CD4-positive, alpha-beta T cell (primary cell): Measurements from ENCODE around the gene SORCS2. TPM values are rescaled to one million over a fixed set of nuclear protein-coding genes. Genes with fewer than 3 reads are reported as not detected.

Experiments used
- ATAC-seq: fragments of 200-7000 bp; cut with Tn5 transposase; one replicate; pipeline ENCODE4 v1.10.0; 2022; ENCODE audit warnings: mild to moderate bottlenecking; ENCODE audit not compliant: poor library complexity
- CTCF ChIA-PET: fragments of 350-600 bp; sonication (Branson Sonifier 250); formaldehyde crosslinking; loops from one replicate; lab custom pipeline; 2021; ENCODE audit warnings: antibody characterized with exemption, inconsistent platforms; lab: Charles Lee
- POLR2A ChIA-PET: fragments of 350-600 bp; sonication (Branson Sonifier 250); formaldehyde crosslinking; loops from one replicate; lab custom pipeline; 2021; ENCODE audit warnings: antibody characterized with exemption, inconsistent platforms; lab: Charles Lee
- DNase-seq, 14 experiments: peaks; one replicate each; pipeline ENCODE4 v3.0.0-alpha.2; 2013 to 2020; ENCODE audit warnings: mixed read lengths in 2 of 14
- H3K27ac ChIP-seq, 2 donors: one replicate each; pipeline versions ENCODE4 v1.5.1 to v1.7.0; 2013; ENCODE audit warnings: low read length in 2 of 2, low read depth in 1 of 2, mild to moderate bottlenecking in 1 of 2
- H3K27me3 ChIP-seq, 2 experiments: 1 replicate in 1 of 2; 2 replicates in 1 of 2; pipeline versions ENCODE4 v1.6.1 to v1.7.0; 2013; ENCODE audit warnings: low read length in 2 of 2, control low read depth in 1 of 2, mild to moderate bottlenecking in 1 of 2, moderate library complexity in 1 of 2; ENCODE audit not compliant: insufficient read depth in 2 of 2, control insufficient read depth in 1 of 2
- H3K36me3 ChIP-seq: one replicate; pipeline ENCODE4 v1.6.1; 2013; ENCODE audit warnings: low read length, control low read depth; ENCODE audit not compliant: insufficient read depth
- H3K4me1 ChIP-seq: one replicate; pipeline ENCODE4 v1.6.1; 2013; ENCODE audit warnings: low read length, control low read depth; ENCODE audit not compliant: insufficient read depth
- H3K4me3 ChIP-seq: one replicate; pipeline ENCODE4 v1.5.1; 2013; ENCODE audit warnings: mild to moderate bottlenecking, low read length, moderate library complexity
- H3K9me3 ChIP-seq, 2 experiments: 1 replicate in 1 of 2; 2 replicates in 1 of 2; pipeline versions ENCODE4 v1.6.1 to v1.7.0; 2013; ENCODE audit warnings: low read length in 2 of 2, mild to moderate bottlenecking in 2 of 2, control low read depth in 1 of 2, moderate library complexity in 1 of 2; ENCODE audit not compliant: control insufficient read depth in 1 of 2, insufficient read depth in 1 of 2
- H3K27ac Mint-ChIP-seq: one replicate; pipeline ENCODE4 v1.8.0; 2020; ENCODE audit warnings: mixed read lengths
- H3K27me3 Mint-ChIP-seq: one replicate; pipeline ENCODE4 v1.8.0; 2021; ENCODE audit warnings: mixed read lengths
- H3K36me3 Mint-ChIP-seq: one replicate; pipeline ENCODE4 v1.8.0; 2021; ENCODE audit warnings: low read depth, mixed read lengths
- H3K4me1 Mint-ChIP-seq: one replicate; pipeline ENCODE4 v1.8.0; 2021; ENCODE audit warnings: low read depth, mixed read lengths
- H3K4me3 Mint-ChIP-seq: one replicate; pipeline ENCODE4 v1.8.0; 2020; ENCODE audit warnings: mild to moderate bottlenecking, mixed read lengths
- H3K9me3 Mint-ChIP-seq: one replicate; pipeline ENCODE4 v1.8.0; 2020; ENCODE audit warnings: mixed read lengths
- intact Hi-C, 2 experiments: fragments of 100-400 bp; cut with DNase I in 1 of 2; cut with micrococcal nuclease in 1 of 2; formaldehyde crosslinking; loops; one replicate each; pipeline versions ENCODE4 v1.15.1 to v1.9.0; 2023 to 2025; cut with DNase I, micrococcal nuclease
- total RNA-seq, 174 experiments: library from RNA in 2 of 174; stranded (reverse) in 2 of 174; gene quantifications; one replicate each; pipeline ENCODE4 v1.2.3 and lab custom pipeline; 2021 to 2026
- TF ChIP-seq, protein P1 (sequence below): fragments of 200-600 bp; IDR thresholded peaks from one replicate; pipeline ENCODE4 v1.8.0; 2022; ENCODE audit warnings: antibody characterized with exemption, mild to moderate bottlenecking

The SORCS2 gene
- total RNA-seq, 2 experiments from 2014 or later: not detected

DNA sequence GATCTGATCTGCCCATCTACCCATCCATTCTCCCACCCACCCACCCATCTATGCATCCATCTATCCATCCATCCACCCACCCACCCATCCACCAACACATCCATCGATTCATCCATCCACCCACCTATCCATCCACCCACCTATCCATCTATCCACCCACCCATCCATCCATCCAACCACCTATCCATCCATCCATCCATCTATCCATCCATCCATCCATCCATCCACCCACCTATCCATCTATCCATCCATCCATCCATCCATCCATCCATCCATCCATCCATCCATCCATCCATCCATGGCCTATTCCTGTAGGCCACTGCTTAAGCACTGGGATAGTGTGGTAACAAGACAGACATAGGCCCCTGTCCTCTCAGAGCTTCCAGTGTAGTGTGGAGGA lies 69.8 kb downstream of the SORCS2 start:
- TF ChIP-seq, protein P1, sequence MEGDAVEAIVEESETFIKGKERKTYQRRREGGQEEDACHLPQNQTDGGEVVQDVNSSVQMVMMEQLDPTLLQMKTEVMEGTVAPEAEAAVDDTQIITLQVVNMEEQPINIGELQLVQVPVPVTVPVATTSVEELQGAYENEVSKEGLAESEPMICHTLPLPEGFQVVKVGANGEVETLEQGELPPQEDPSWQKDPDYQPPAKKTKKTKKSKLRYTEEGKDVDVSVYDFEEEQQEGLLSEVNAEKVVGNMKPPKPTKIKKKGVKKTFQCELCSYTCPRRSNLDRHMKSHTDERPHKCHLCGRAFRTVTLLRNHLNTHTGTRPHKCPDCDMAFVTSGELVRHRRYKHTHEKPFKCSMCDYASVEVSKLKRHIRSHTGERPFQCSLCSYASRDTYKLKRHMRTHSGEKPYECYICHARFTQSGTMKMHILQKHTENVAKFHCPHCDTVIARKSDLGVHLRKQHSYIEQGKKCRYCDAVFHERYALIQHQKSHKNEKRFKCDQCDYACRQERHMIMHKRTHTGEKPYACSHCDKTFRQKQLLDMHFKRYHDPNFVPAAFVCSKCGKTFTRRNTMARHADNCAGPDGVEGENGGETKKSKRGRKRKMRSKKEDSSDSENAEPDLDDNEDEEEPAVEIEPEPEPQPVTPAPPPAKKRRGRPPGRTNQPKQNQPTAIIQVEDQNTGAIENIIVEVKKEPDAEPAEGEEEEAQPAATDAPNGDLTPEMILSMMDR: no peak
- ChIA-PET CTCF (no interaction called here), POLR2A (no interaction called here)
- Mint-ChIP-seq H3K4me1 (no peaks in the 10 kb centered on the region), H3K9me3 (no peaks in the 10 kb centered on the region), H3K27me3 (no peaks in the 10 kb centered on the region), H3K27ac (no peak overlapping the region), H3K4me3 (no peak overlapping the region), H3K36me3 (no peaks in the 10 kb centered on the region)
- ATAC-seq: no peak
- H3K36me3 ChIP-seq: no peaks in the 10 kb centered on the region
- H3K27ac ChIP-seq: no peak overlapping the region
- H3K9me3 ChIP-seq: peaks cover 0 to 24% of the 10 kb centered on the region in 2 experiments
- no peak overlapping the region for H3K4me3 ChIP-seq
- DNase-seq: no peak
- no peaks in the 10 kb centered on the region for H3K4me1 ChIP-seq
- H3K27me3 ChIP-seq: peaks cover 0 to 3% of the 10 kb centered on the region in 2 experiments
- intact Hi-C loops: no loop called here

DNA sequence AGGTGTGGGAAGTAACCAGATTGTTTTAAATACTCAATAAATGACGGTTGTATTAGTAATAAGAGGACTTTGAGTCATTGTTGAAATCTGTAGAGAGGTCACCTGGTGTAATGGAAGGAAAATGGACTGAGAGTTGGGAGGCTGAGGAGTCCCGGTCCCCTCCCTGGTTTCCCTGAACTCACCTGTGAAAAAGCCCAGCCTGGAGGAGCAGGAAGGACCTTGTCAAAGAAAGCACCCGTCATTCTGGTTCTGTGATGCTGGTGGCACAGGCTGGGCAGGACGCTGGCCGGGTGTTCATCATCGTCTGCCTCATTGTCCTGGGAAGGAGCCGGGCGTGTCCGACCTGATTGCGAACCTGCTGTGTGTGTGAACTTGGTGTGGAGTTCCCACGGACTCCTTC lies 70.8 kb downstream of the SORCS2 start:
- Mint-ChIP-seq H3K27me3 (no peaks in the 10 kb centered on the region), H3K4me1 (no peaks in the 10 kb centered on the region), H3K9me3 (no peaks in the 10 kb centered on the region), H3K36me3 (no peaks in the 10 kb centered on the region), H3K27ac (no peak overlapping the region), H3K4me3 (no peak overlapping the region)
- Histone ChIP-seq H3K36me3 (no peaks in the 10 kb centered on the region), H3K27me3 (peaks cover 0 to 3% of the 10 kb centered on the region in 2 experiments), H3K4me3 (no peak overlapping the region), H3K27ac (no peak overlapping the region), H3K9me3 (peaks cover 0 to 17% of the 10 kb centered on the region in 2 experiments), H3K4me1 (no peaks in the 10 kb centered on the region)
- ATAC-seq (no peak), DNase-seq (no peak)
- POLR2A ChIA-PET: no interaction called here
- intact Hi-C loops: no loop called here
- CTCF ChIA-PET: no interaction called here
- TF ChIP-seq, protein P1: no peak

DNA sequence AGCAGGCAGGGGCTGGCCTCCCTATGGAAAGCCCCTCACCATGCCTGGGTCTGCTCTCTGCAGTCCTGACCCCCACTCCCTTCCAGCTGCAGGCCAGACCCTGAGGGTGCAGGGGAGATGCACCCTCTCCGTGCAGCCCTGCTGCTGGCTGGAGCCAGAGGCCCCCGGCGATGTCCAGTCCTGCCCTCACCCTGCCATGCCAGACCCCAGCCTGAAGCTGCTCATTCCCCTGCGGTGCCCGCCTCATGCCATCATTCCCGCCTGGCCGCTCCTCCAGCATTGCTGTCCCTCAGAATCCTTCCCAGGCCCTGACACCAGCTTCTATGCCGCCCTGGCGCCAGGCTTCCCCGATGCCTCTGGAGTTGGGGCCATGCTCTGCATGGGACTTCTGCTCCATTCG lies 72.4 kb downstream of the SORCS2 start:
- no peak for DNase-seq
- H3K27ac Mint-ChIP-seq: no peak overlapping the region
- H3K9me3 Mint-ChIP-seq: no peaks in the 10 kb centered on the region
- ChIA-PET POLR2A (no interaction called here), CTCF (no interaction called here)
- H3K36me3 ChIP-seq: no peaks in the 10 kb centered on the region
- no peak overlapping the region for H3K4me3 ChIP-seq
- ATAC-seq: no peak
- H3K4me1 ChIP-seq: no peaks in the 10 kb centered on the region
- H3K27me3 Mint-ChIP-seq: no peaks in the 10 kb centered on the region
- H3K4me3 Mint-ChIP-seq: no peak overlapping the region
- H3K36me3 Mint-ChIP-seq: no peaks in the 10 kb centered on the region
- H3K27ac ChIP-seq: no peak overlapping the region
- TF ChIP-seq, protein P1: no peak
- no peaks in the 10 kb centered on the region for H3K4me1 Mint-ChIP-seq
- H3K9me3 ChIP-seq: peaks cover 0 to 12% of the 10 kb centered on the region in 2 experiments
- peaks cover 0 to 3% of the 10 kb centered on the region in 2 experiments for H3K27me3 ChIP-seq
- intact Hi-C loops: no loop called here
